Erythroblast (primary cell): ENCODE measurements around the gene KDR.

Experiments used
- GATA1 ChIP-seq: IDR thresholded peaks from 2 replicates; pipeline ENCODE4 v1.6.1; 2011; ENCODE audit warnings: low read depth, mild to moderate bottlenecking, control low read depth, low read length, moderate library complexity
- POLR2A ChIP-seq: IDR thresholded peaks from 2 replicates; pipeline ENCODE4 v1.6.1; 2011; ENCODE audit warnings: mild to moderate bottlenecking, low read length

DNA sequence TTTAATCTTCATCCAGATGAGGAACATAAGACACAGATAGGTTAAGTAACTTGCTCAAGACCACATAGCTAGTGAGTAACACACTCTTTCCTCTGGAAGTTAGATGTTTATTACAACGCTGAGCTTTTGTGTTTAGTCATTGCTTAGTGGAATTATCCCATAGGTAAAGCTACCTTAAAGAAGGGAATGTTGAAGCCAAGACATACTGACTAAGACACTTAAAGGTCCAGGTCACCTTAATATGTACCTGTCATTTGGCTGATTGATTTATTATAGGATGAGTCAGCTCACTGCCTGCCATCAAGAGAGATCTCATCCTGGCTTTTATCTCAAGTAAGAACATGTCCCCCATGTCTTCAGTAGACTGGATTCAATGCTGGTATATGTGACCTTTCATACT lies 53.4 kb downstream of the KDR start:
- no peak for TF ChIP-seq POLR2A
- no peak for TF ChIP-seq GATA1
